HCT116 (cell line): ENCODE data around the gene CUX1. TPM values are rescaled to one million over a fixed set of nuclear protein-coding genes. Genes with fewer than 3 reads are reported as not detected.

Experiments
- ATAC-seq: fragments of 200-7000 bp; cut with Tn5 transposase; 2 replicates; pipeline ENCODE4 v1.9.1; 2020; ENCODE audit warnings: mild to moderate bottlenecking, moderate library complexity
- BruUV-seq: library from RNA; stranded (reverse); fragments of 400-500 nt; replicated peaks from 2 replicates; lab custom pipeline; 2021; lab: Mats Ljungman, UMichigan
- CTCF ChIA-PET: fragments of 300-600 bp; sonication (Branson Sonifier 250); formaldehyde crosslinking; loops from one replicate; lab custom pipeline; 2021; ENCODE audit warnings: antibody characterized with exemption; lab: Charles Lee
- POLR2A ChIA-PET: fragments of 300-600, 350-600 bp; sonication (Branson Sonifier 250); formaldehyde crosslinking; loops from one replicate; lab custom pipeline; 2021; ENCODE audit warnings: antibody characterized with exemption; lab: Charles Lee
- RAD21 ChIA-PET, 2 experiments: fragments of 300-600 bp; sonication (Branson Sonifier 250); formaldehyde crosslinking; loops; one replicate each; lab custom pipeline; 2023; ENCODE audit warnings: low total read pairs in 2 of 2; ENCODE audit not compliant: uncharacterized antibody in 2 of 2, unreplicated experiment in 2 of 2, low non-redundant PET in 1 of 2; lab: Charles Lee
- DNase-seq: peaks from one replicate; pipeline ENCODE4 v3.0.0-alpha.2; 2010; ENCODE audit warnings: low read depth, low spot score
- H2AFZ ChIP-seq: fragments of 200-600 bp; shearing (Covaris generic), sonication (generic); 2 replicates; pipeline ENCODE4 v1.6.1; 2017; ENCODE audit warnings: low read depth, mixed run types, mixed read lengths, antibody characterized with exemption, low read length; ENCODE audit not compliant: poor library complexity, severe bottlenecking
- H3K27ac ChIP-seq: 2 replicates; pipeline ENCODE4 v1.5.1; 2012; ENCODE audit warnings: low read depth, low read length
- H3K27me3 ChIP-seq: fragments of 200-600 bp; sonication (generic); 2 replicates; pipeline ENCODE4 v1.6.1; 2016; ENCODE audit warnings: mixed run types, low read length, mixed read lengths; ENCODE audit not compliant: insufficient read depth
- H3K36me3 ChIP-seq, 2 experiments: fragments of 200-500 bp in 1 of 2; fragments of 200-600 bp in 1 of 2; sonication (Bioruptor generic) in 1 of 2; sonication (generic) in 1 of 2; 2 replicates each; pipeline versions ENCODE4 v1.5.1 to v1.6.1; 2014 to 2016; ENCODE audit warnings: low read length in 2 of 2, inconsistent platforms in 1 of 2, mixed read lengths in 1 of 2, mixed run types in 1 of 2; ENCODE audit not compliant: insufficient read depth in 2 of 2, control insufficient read depth in 1 of 2
- H3K4me1 ChIP-seq, 2 experiments: fragments of 200-600 bp in 1 of 2; sonication (generic) in 1 of 2; 2 replicates each; pipeline versions ENCODE4 v1.5.1 to v1.6.1; 2012 to 2017; ENCODE audit warnings: low read length in 2 of 2, inconsistent platforms in 1 of 2, mild to moderate bottlenecking in 1 of 2, mixed read lengths in 1 of 2, mixed run types in 1 of 2, moderate library complexity in 1 of 2; ENCODE audit not compliant: insufficient read depth in 2 of 2, control insufficient read depth in 1 of 2
- H3K4me2 ChIP-seq: fragments of 200-600 bp; sonication (generic); 2 replicates; pipeline ENCODE4 v1.6.1; 2017; ENCODE audit warnings: mixed run types, low read length, mixed read lengths
- H3K4me3 ChIP-seq, 2 experiments: fragments of 200-600 bp in 1 of 2; sonication (generic) in 1 of 2; replicated peaks in 1 of 2; 2 replicates each; pipeline ENCODE4 v1.5.1; 2011 to 2016; ENCODE audit warnings: low read length in 2 of 2, control low read depth in 1 of 2, low read depth in 1 of 2, mild to moderate bottlenecking in 1 of 2, mixed read lengths in 1 of 2, mixed run types in 1 of 2
- H3K79me2 ChIP-seq: fragments of 200-600 bp; sonication (generic); 2 replicates; pipeline ENCODE4 v1.6.1; 2017; ENCODE audit warnings: mild to moderate bottlenecking, mixed run types, low read length, moderate library complexity, mixed read lengths; ENCODE audit not compliant: insufficient read depth
- H3K9ac ChIP-seq: fragments of 200-600 bp; sonication (generic); 2 replicates; pipeline ENCODE4 v1.6.1; 2016; ENCODE audit warnings: low read length, mixed read lengths
- H3K9me2 ChIP-seq: fragments of 200-600 bp; sonication (generic), shearing (Covaris generic); 2 replicates; pipeline ENCODE4 v1.6.1; 2017; ENCODE audit warnings: mixed run types, mild to moderate bottlenecking, moderate library complexity; ENCODE audit not compliant: insufficient read depth
- H3K9me3 ChIP-seq, 2 experiments: fragments of 200-500 bp in 1 of 2; fragments of 200-600 bp in 1 of 2; sonication (Bioruptor generic) in 1 of 2; sonication (generic) in 1 of 2; 2 replicates each; pipeline ENCODE4 v1.6.1; 2014 to 2017; ENCODE audit warnings: low read length in 2 of 2, mixed read lengths in 2 of 2, inconsistent platforms in 1 of 2, low read depth in 1 of 2, mild to moderate bottlenecking in 1 of 2, mixed run types in 1 of 2, moderate library complexity in 1 of 2; ENCODE audit not compliant: control insufficient read depth in 1 of 2, insufficient read depth in 1 of 2
- H4K20me1 ChIP-seq: fragments of 200-600 bp; sonication (generic), shearing (Covaris generic); 2 replicates; pipeline ENCODE4 v1.6.1; 2017; ENCODE audit warnings: mixed run types, mild to moderate bottlenecking, moderate library complexity; ENCODE audit not compliant: insufficient read depth
- CBX3 ChIP-seq: IDR thresholded peaks from 2 replicates; pipeline ENCODE4 v1.6.1; 2012; ENCODE audit warnings: low read depth
- ELF1 ChIP-seq: IDR thresholded peaks from 2 replicates; pipeline ENCODE4 v1.6.1; 2012; ENCODE audit warnings: low read depth, borderline replicate concordance
- EZH2 ChIP-seq: fragments of 200-600 bp; sonication (generic); IDR thresholded peaks from 2 replicates; pipeline ENCODE4 v1.6.1; 2017; ENCODE audit warnings: antibody characterized with exemption, mixed run types
- EZH2phosphoT487 ChIP-seq: fragments of 200-600 bp; IDR thresholded peaks from 2 replicates; pipeline ENCODE4 v1.6.1; 2018; ENCODE audit warnings: antibody characterized with exemption, borderline replicate concordance
- FOSL1 ChIP-seq: IDR thresholded peaks from 2 replicates; pipeline ENCODE4 v1.6.1; 2012; ENCODE audit warnings: low read depth
- JUND ChIP-seq: IDR thresholded peaks from 2 replicates; pipeline ENCODE4 v1.6.1; 2012
- POLR2AphosphoS5 ChIP-seq: IDR thresholded peaks from 2 replicates; pipeline ENCODE4 v1.6.1; 2011; ENCODE audit warnings: mild to moderate bottlenecking, low read depth, low read length, moderate library complexity
- SP1 ChIP-seq: IDR thresholded peaks from 2 replicates; pipeline ENCODE4 v1.6.1; 2012; ENCODE audit warnings: low read depth
- SRF ChIP-seq: IDR thresholded peaks from 2 replicates; pipeline ENCODE4 v1.6.1; 2012; ENCODE audit warnings: low read depth
- YY1 ChIP-seq: IDR thresholded peaks from 2 replicates; pipeline ENCODE4 v1.6.1; 2011; ENCODE audit warnings: low read length, low read depth, moderate library complexity, mild to moderate bottlenecking; ENCODE audit not compliant: insufficient replicate concordance; ENCODE audit errors: extremely low read depth
- ZFX ChIP-seq: fragments of 450-650 bp; IDR thresholded peaks from 2 replicates; pipeline ENCODE4 v1.6.1; 2017
- ZNF274 ChIP-seq: fragments of 200-500 bp; sonication (Bioruptor generic); IDR thresholded peaks from 2 replicates; pipeline ENCODE4 v1.6.1; 2014; ENCODE audit warnings: mild to moderate bottlenecking, low read depth, low read length, inconsistent platforms
- intact Hi-C: fragments of 100-400 bp; cut with micrococcal nuclease; formaldehyde crosslinking; loops from 2 replicates; pipeline ENCODE4 v1.10.0; 2022
- total RNA-seq: library from RNA; stranded (reverse); gene quantifications from one replicate; pipeline ENCODE4 v1.2.1, GENCODE V29; 2021; ENCODE audit not compliant: unreplicated experiment

CUX1 gene
- total RNA-seq, 1 experiment from 2014 or later = 68.9 TPM

GRCh38 chr7:102244601-102245000 lies 427.2 kb downstream of the CUX1 start:
- Histone ChIP-seq H3K4me3 (no peak overlapping the region), H3K36me3 (peaks cover 0 to 3% of the 10 kb centered on the region in 2 experiments; a peak in 1 of 4 replicates), H3K4me1 (no peaks in the 10 kb centered on the region), H3K27ac (no peak overlapping the region), H3K9me2 (no peaks in the 10 kb centered on the region), H3K9me3 (no peaks in the 10 kb centered on the region), H3K27me3 (no peaks in the 10 kb centered on the region), H4K20me1 (no peaks in the 10 kb centered on the region), H3K4me2 (no peak overlapping the region), H3K79me2 (no peaks in the 10 kb centered on the region), H3K9ac (no peak overlapping the region), H2AFZ (no peak overlapping the region)
- no peak for TF ChIP-seq POLR2AphosphoS5
- no peak for TF ChIP-seq ZFX
- no peak for TF ChIP-seq ELF1
- no peak for TF ChIP-seq ZNF274
- DNase-seq = no peak
- ChIA-PET CTCF (no interaction called here), RAD21 (no interaction called here), POLR2A (no interaction called here)
- ATAC-seq = no peak
- BruUV-seq = no TSS peak
- intact Hi-C loops = no loop called here

GRCh38 chr7:102248081-102248455 lies 430.6 kb downstream of the CUX1 start:
- Histone ChIP-seq H2AFZ (no peak overlapping the region), H4K20me1 (no peaks in the 10 kb centered on the region), H3K9me2 (no peaks in the 10 kb centered on the region), H3K27me3 (no peaks in the 10 kb centered on the region), H3K36me3 (peaks cover 0 to 3% of the 10 kb centered on the region in 2 experiments; a peak in 1 of 4 replicates), H3K4me3 (no peak overlapping the region), H3K79me2 (no peaks in the 10 kb centered on the region), H3K27ac (no peak overlapping the region), H3K9ac (no peak overlapping the region), H3K9me3 (no peaks in the 10 kb centered on the region), H3K4me2 (no peak overlapping the region), H3K4me1 (no peaks in the 10 kb centered on the region)
- no peak for DNase-seq
- ChIA-PET RAD21 (interaction anchor here in 1 of 2 experiments (0.6 kb wide), 1 partner anchor 391 kb away, joined by 3 read pairs; no protein-coding TSS in a partner anchor), CTCF (no interaction called here), POLR2A (no interaction called here)
- BruUV-seq = no TSS peak
- intact Hi-C loops = no loop called here
- ATAC-seq = no peak
- TF ChIP-seq SRF = no peak
- no peak for TF ChIP-seq YY1
- TF ChIP-seq SP1 = no peak
- TF ChIP-seq CBX3 = no peak
- no peak for TF ChIP-seq FOSL1
- TF ChIP-seq JUND = no peak
- TF ChIP-seq ELF1 = no peak
- no peak for TF ChIP-seq EZH2
- TF ChIP-seq EZH2phosphoT487 = no peak
- TF ChIP-seq, all 23 proteins: peak for 0
